Pancreas (tissue), 10 donors: ENCODE data around the gene PIK3CA. TPM values are rescaled to one million over a fixed set of nuclear protein-coding genes. Genes with fewer than 3 reads are reported as not detected.
"Not testable (repeated sequence)": the region's sequence is repeated elsewhere in the genome, so short reads cannot be mapped to it uniquely, and the experiment has no call there.

Experiments used
- ATAC-seq, 4 donors: fragments of 200-7000 bp; cut with Tn5 transposase; one replicate each; pipeline versions ENCODE4 v1.8.0 to v1.9.1; 2020; ENCODE audit warnings: mild to moderate bottlenecking in 4 of 4, moderate library complexity in 4 of 4
- DNase-seq, 6 donors: peaks; one replicate each; pipeline ENCODE4 v3.0.0-alpha.2; 2020
- FAIRE-seq: peaks from 2 replicates; lab custom pipeline; 2012; peaks lifted over from hg19 to GRCh38; lab: Jason Lieb, UNC
- H3K27ac ChIP-seq, 4 donors: fragments of 200-600 bp; sonication (generic); 1 replicate in 3 of 4; 2 replicates in 1 of 4; pipeline versions ENCODE4 v1.5.0 to v1.8.0; 2020
- H3K27me3 ChIP-seq, 4 donors: fragments of 200-600 bp; one replicate each; pipeline ENCODE4 v1.8.0; 2021
- H3K36me3 ChIP-seq, 3 donors: fragments of 200-600 bp; sonication (generic) in 1 of 3; one replicate each; pipeline versions ENCODE4 v1.5.0 to v1.8.0; 2020 to 2021
- H3K4me1 ChIP-seq, 3 donors: fragments of 200-600 bp; one replicate each; pipeline ENCODE4 v1.8.0; 2021
- H3K4me3 ChIP-seq, 4 donors: fragments of 200-600 bp; sonication (generic) in 2 of 4; one replicate each; pipeline versions ENCODE4 v1.5.0 to v1.8.0; 2020 to 2021
- H3K9me3 ChIP-seq, 4 donors: fragments of 200-600 bp; one replicate each; pipeline ENCODE4 v1.8.0; 2021
- CTCF ChIP-seq, 4 donors: fragments of 200-600 bp; sonication (generic) in 3 of 4; IDR thresholded peaks; one replicate each; pipeline versions ENCODE4 v1.5.0 to v1.8.0; 2021; ENCODE audit warnings: antibody characterized with exemption in 4 of 4
- WGBS, 2 donors: extraction: QIAGEN DNeasy Blood & Tissue Kit; methylation state at CpG; one replicate each; pipeline ENCODE4 v1.1.7; 2013; 5-methylcytosine and 5-hydroxymethylcytosine counted together
- intact Hi-C, 3 donors: fragments of 100-400 bp; cut with DNase I; formaldehyde crosslinking; loops; one replicate each; pipeline versions ENCODE4 v1.11.1 to v1.14.2; 2022
- polyA plus RNA-seq, 2 donors: library from polyadenylated mRNA; stranded (reverse); fragments of 200-250 nt; gene quantifications; one replicate each; pipeline ENCODE4 v1.2.3, GENCODE V29; 2013
- total RNA-seq, 6 donors: library from RNA; stranded (reverse); fragmentation: NEBNext Ultra II Directional in 4 of 6; extraction: Animal tissue kit (Norgen Biotek cat#: 25700) in 4 of 6; gene quantifications; one replicate each; pipeline versions ENCODE4 v1.2.1 to v1.2.4, GENCODE V29; 2021 to 2023
- donor health status: healthy with polysubstance abuse.
- donor health status: DM: no; HTN: no; CAD: no; lungs with moderate emphysema.
- donor health status: DM: no; HTN: no; CAD: no.
- donor health status: control.
- donor health status: control.
- donor health status: Bipolar disorder and iron deficiency.
- donor health status: DM: yes; HTN: yes; CAD: no.
- donor health status: DM: no; HTN: no; CAD: no.
- donor health status: DM: no; HTN: no; CAD: no.
- donor health status: DM: yes; HTN: yes; CAD: no.

The PIK3CA gene
- total and polyA plus RNA-seq, 8 donors: 1.6 to 15.6 (median 6.4) TPM

DNA sequence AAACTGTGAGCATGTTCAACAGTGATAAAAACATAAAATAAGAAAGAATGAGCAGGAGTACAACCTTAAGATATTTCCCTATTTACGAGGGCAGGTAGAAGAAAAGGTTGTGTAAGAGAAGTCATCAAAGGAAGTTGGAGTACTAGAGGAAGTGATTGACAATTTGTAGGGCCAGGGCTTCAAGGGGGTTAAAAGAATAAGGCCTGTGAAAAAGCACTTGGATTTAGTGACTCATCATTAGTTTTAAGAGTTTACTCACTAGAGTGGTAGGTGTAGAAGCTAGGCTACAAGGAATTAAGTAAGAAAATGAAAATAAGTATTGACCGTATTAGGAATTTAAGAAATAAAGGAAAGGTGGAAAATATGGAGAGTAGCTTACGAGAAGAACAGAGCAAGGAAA, 79.2 kb downstream of the PIK3CA start:
- Histone ChIP-seq H3K27me3 (no peaks in the 10 kb centered on the region), H3K4me1 (no peaks in the 10 kb centered on the region), H3K27ac (no peak overlapping the region), H3K36me3 (peaks cover 0 to 9% (median 0%) of the 10 kb centered on the region in 3 donors), H3K9me3 (no peaks in the 10 kb centered on the region), H3K4me3 (no peak overlapping the region)
- FAIRE-seq: no peak
- 94 to 96% methylated on average over 3 of the region's 3 CpGs for WGBS, 2 donors
- intact Hi-C loops: no loop called here
- no peak for ATAC-seq
- no peak for TF ChIP-seq CTCF (IDR thresholded peaks at IDR 0.05)
- no peak for DNase-seq

GRCh38 chr3:179229177-179229576, 81.0 kb downstream of the PIK3CA start:
- DNase-seq (no peak), ATAC-seq (no peak), FAIRE-seq (no peak)
- no peaks in the 10 kb centered on the region for H3K27me3 ChIP-seq
- H3K27ac ChIP-seq: no peak overlapping the region
- no peak for TF ChIP-seq CTCF (IDR thresholded peaks at IDR 0.05)
- peaks cover 0 to 6% (median 0%) of the 10 kb centered on the region in 3 donors for H3K36me3 ChIP-seq
- intact Hi-C loops: no loop called here
- H3K4me3 ChIP-seq: no peak overlapping the region
- H3K4me1 ChIP-seq: no peaks in the 10 kb centered on the region
- 84 to 88% methylated on average over 5 of the region's 5 CpGs for WGBS, 2 donors
- no peaks in the 10 kb centered on the region for H3K9me3 ChIP-seq

DNA sequence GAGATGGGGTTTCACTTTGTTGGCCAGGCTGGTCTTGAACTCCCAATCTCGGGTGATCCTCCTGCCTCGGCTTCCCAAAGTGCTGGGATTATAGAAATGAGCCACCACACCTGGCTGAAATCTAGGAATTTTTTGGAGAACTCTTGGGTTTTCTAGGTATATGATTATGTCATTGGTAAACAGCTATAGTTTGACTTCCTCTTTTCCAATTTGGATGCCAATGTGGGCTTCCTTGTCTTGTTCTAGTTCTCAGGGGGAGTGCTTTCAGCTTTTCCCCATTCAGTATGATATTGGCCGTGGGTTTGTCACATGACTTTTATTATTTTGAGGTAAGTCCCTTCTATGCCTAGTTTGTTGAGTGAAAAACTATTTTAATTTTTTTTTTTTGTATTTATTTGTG, 84.9 kb downstream of the PIK3CA start:
- Histone ChIP-seq H3K4me1 (no peaks in the 10 kb centered on the region), H3K9me3 (no peaks in the 10 kb centered on the region), H3K27ac (no peak overlapping the region), H3K27me3 (no peaks in the 10 kb centered on the region), H3K4me3 (no peak overlapping the region), H3K36me3 (peaks cover 0 to 6% (median 0%) of the 10 kb centered on the region in 3 donors)
- no peak for DNase-seq
- 95 to 97% methylated on average over 3 of the region's 3 CpGs for WGBS, 2 donors
- TF ChIP-seq CTCF (IDR thresholded peaks at IDR 0.05): no peak
- intact Hi-C loops: no loop called here
- FAIRE-seq: no peak
- no peak for ATAC-seq

DNA sequence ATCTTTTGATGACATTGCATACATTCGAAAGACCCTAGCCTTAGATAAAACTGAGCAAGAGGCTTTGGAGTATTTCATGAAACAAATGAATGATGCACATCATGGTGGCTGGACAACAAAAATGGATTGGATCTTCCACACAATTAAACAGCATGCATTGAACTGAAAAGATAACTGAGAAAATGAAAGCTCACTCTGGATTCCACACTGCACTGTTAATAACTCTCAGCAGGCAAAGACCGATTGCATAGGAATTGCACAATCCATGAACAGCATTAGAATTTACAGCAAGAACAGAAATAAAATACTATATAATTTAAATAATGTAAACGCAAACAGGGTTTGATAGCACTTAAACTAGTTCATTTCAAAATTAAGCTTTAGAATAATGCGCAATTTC, 86.0 kb downstream of the PIK3CA start:
- FAIRE-seq: no peak
- Histone ChIP-seq H3K9me3 (no peaks in the 10 kb centered on the region), H3K27me3 (no peaks in the 10 kb centered on the region), H3K36me3 (peaks cover 0 to 6% (median 0%) of the 10 kb centered on the region in 3 donors), H3K4me3 (no peak overlapping the region), H3K4me1 (no peaks in the 10 kb centered on the region), H3K27ac (no peak overlapping the region)
- TF ChIP-seq CTCF (IDR thresholded peaks at IDR 0.05): no peak
- ATAC-seq: no peak
- no peak for DNase-seq
- intact Hi-C loops: no loop called here
- WGBS, 2 donors: 91 to 92% methylated on average over 4 of the region's 4 CpGs

GRCh38 chr3:179236669-179237301, 88.6 kb downstream of the PIK3CA start:
- no peak for ATAC-seq
- H3K27ac ChIP-seq: no peak overlapping the region
- WGBS, 2 donors: 85 to 87% methylated on average over 2 of the region's 2 CpGs
- no peaks in the 10 kb centered on the region for H3K36me3 ChIP-seq
- H3K4me3 ChIP-seq: no peak overlapping the region
- DNase-seq: no peak
- H3K27me3 ChIP-seq: no peaks in the 10 kb centered on the region
- H3K9me3 ChIP-seq: no peaks in the 10 kb centered on the region
- TF ChIP-seq CTCF (IDR thresholded peaks at IDR 0.05): no peak
- no peaks in the 10 kb centered on the region for H3K4me1 ChIP-seq
- FAIRE-seq: no peak
- intact Hi-C loops: no loop called here

- H3K9me3 ChIP-seq, H3K27me3 ChIP-seq, H3K4me1 ChIP-seq, H3K27ac ChIP-seq, intact Hi-C loops, DNase-seq, H3K4me3 ChIP-seq, ATAC-seq, H3K36me3 ChIP-seq: not testable (repeated sequence)
- peak; percentile 34 for FAIRE-seq
- 53 to 56% methylated on average over 1 of the region's 1 CpG for WGBS, 2 donors
Measured at GRCh38 chr3:179240299-179240698, 92.1 kb downstream of the PIK3CA start.

GRCh38 chr3:179242859-179243258, 94.7 kb downstream of the PIK3CA start:
- H3K4me1 ChIP-seq, H3K4me3 ChIP-seq, intact Hi-C loops, FAIRE-seq, DNase-seq, H3K27me3 ChIP-seq, H3K36me3 ChIP-seq, H3K9me3 ChIP-seq, H3K27ac ChIP-seq: not testable (repeated sequence)
- 90 to 97% methylated on average over 1 of the region's 2 CpGs for WGBS, 2 donors
- ATAC-seq: peak; percentile 38 to 71 (median 52)
